Transverse colon (tissue), 4 donors: ENCODE data around the gene LRRC8C. TPM values are rescaled to one million over a fixed set of nuclear protein-coding genes. Genes with fewer than 3 reads are reported as not detected.

Source experiments
- DNase-seq: peaks from one replicate; pipeline ENCODE4 v3.0.0-alpha.2; 2019
- H3K27ac ChIP-seq, 4 donors: fragments of 200-600 bp; sonication (generic); 2 replicates each; pipeline ENCODE4 v1.5.1; 2016 to 2018; ENCODE audit warnings: inconsistent platforms in 4 of 4
- H3K27me3 ChIP-seq: fragments of 200-600 bp; sonication (generic); 2 replicates; pipeline ENCODE4 v1.5.1; 2017; ENCODE audit warnings: inconsistent platforms
- H3K36me3 ChIP-seq, 4 donors: fragments of 200-600 bp; sonication (generic); 2 replicates each; pipeline ENCODE4 v1.5.1; 2017 to 2019; ENCODE audit warnings: inconsistent platforms in 4 of 4
- H3K4me1 ChIP-seq, 4 donors: fragments of 200-600 bp; sonication (generic); 2 replicates each; pipeline ENCODE4 v1.5.1; 2017 to 2020; ENCODE audit warnings: inconsistent platforms in 4 of 4
- H3K4me3 ChIP-seq, 4 donors: fragments of 200-600 bp; sonication (generic); 1 replicate in 1 of 4; 2 replicates in 3 of 4; pipeline versions ENCODE4 v1.5.1 to v1.6.1; 2017 to 2019; ENCODE audit warnings: inconsistent platforms in 4 of 4
- H3K9me3 ChIP-seq, 2 donors: fragments of 200-600 bp; sonication (generic); 2 replicates each; pipeline ENCODE4 v1.5.1; 2017 to 2019; ENCODE audit warnings: inconsistent platforms in 2 of 2
- EP300 ChIP-seq: sonication (generic); formaldehyde crosslinking; IDR thresholded peaks from one replicate; pipeline ENCODE4 v1.6.1; 2017; ENCODE audit warnings: antibody characterized with exemption, low read depth
- POLR2A ChIP-seq: fragments of 450-650 bp; IDR thresholded peaks from one replicate; pipeline ENCODE4 v1.6.1; 2016; ENCODE audit warnings: antibody characterized with exemption, mild to moderate bottlenecking, moderate library complexity
- POLR2AphosphoS5 ChIP-seq, 3 donors: sonication (generic); formaldehyde crosslinking; IDR thresholded peaks; one replicate each; pipeline ENCODE4 v1.6.1; 2016; ENCODE audit warnings: antibody characterized with exemption in 3 of 3
- WGBS, 2 donors: methylation state at CpG; one replicate each; pipeline ENCODE4 v1.1.5; 2018; ENCODE audit warnings: low coverage in 1 of 2; 5-methylcytosine and 5-hydroxymethylcytosine counted together
- in situ Hi-C, 4 donors: fragments of 200-750 bp; cut with MboI; loops; one replicate each; pipeline versions ENCODE4 v1.15.0 to v1.15.1; 2017; ENCODE audit warnings: low sequenced_read_pairs in 3 of 4, low pct_ligation_motif_present in 1 of 4, low pct_unique_long_range_greater_than_20kb in 1 of 4
- intact Hi-C: fragments of 100-400 bp; cut with DNase I; formaldehyde crosslinking; loops from one replicate; pipeline ENCODE4 v1.15.1; 2023; ENCODE audit warnings: low total_unique reads
- total RNA-seq, 4 donors: library from RNA; depleted of rRNA; stranded (reverse); fragments of >200 nt; gene quantifications; one replicate each; pipeline ENCODE4 v1.1.0, GENCODE V29; 2016
- TF ChIP-seq, protein P1 (sequence below), 5 experiments: fragments of 200-600 bp in 3 of 5; fragments of 450-650 bp in 2 of 5; sonication (generic) in 3 of 5; IDR thresholded peaks; 1 replicate in 2 of 5; 2 replicates in 3 of 5; pipeline ENCODE4 v1.5.1; 2016 to 2017; ENCODE audit warnings: antibody characterized with exemption in 5 of 5, inconsistent platforms in 3 of 5, mild to moderate bottlenecking in 2 of 5, moderate library complexity in 1 of 5

LRRC8C gene
- total RNA-seq, 4 donors from 2014 or later: 2.4 to 4.4 (median 2.7) TPM

DNA sequence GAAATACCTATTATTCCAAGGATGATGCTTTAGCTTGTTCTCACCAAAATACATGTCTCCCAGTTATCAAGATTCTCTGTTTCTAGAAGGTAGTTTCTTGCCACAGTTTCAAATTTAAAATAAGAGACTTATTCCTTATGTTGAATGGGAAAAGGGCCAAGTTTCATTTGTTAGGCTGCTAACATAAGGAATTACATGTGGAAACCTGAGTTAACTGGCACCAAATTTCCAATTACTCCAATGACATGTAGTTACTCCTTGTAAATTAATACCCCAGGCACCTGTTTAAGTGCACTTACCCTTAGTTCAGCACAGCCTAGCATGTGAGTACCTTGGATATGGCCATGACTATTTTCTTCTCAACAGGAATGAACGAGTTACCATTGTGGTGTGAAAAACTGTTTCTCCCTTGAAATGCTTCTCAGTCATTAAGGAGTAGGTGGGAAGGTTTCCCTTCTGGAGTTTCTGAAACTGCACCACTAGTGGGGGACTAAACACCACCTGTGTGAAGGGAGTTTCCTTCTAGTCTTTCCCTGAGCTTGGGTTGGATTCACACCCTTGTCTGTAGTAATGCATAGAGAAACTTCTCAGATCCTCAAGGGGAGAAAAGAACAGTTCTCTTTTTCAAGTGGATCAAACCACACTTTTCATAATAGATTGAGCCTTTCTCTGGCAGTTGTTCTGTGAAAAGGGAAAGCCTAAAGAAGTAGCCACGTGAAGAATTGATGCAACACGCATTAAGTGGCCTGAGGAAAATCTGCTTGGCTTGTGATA, 32.3 kb upstream of the LRRC8C start:
- intact Hi-C loops: loop anchor here (10.0 kb wide), 1 partner anchor 116 kb away; no protein-coding TSS in a partner anchor
- in situ Hi-C loops: loop anchor here in 1 of 4 donors (10.0 kb wide), 1 partner anchor 126 kb away; no protein-coding TSS in a partner anchor
- no peaks in the 10 kb centered on the region for H3K27me3 ChIP-seq
- no peaks in the 10 kb centered on the region for H3K36me3 ChIP-seq
- H3K27ac ChIP-seq: no peak overlapping the region
- 83 to 87% methylated on average over 2 to 3 of the region's 3 CpGs for WGBS, 2 donors
- H3K9me3 ChIP-seq: no peaks in the 10 kb centered on the region
- TF ChIP-seq POLR2A: no peak
- TF ChIP-seq POLR2AphosphoS5 (IDR thresholded peaks at IDR 0.05): no peak
- TF ChIP-seq, protein P1, sequence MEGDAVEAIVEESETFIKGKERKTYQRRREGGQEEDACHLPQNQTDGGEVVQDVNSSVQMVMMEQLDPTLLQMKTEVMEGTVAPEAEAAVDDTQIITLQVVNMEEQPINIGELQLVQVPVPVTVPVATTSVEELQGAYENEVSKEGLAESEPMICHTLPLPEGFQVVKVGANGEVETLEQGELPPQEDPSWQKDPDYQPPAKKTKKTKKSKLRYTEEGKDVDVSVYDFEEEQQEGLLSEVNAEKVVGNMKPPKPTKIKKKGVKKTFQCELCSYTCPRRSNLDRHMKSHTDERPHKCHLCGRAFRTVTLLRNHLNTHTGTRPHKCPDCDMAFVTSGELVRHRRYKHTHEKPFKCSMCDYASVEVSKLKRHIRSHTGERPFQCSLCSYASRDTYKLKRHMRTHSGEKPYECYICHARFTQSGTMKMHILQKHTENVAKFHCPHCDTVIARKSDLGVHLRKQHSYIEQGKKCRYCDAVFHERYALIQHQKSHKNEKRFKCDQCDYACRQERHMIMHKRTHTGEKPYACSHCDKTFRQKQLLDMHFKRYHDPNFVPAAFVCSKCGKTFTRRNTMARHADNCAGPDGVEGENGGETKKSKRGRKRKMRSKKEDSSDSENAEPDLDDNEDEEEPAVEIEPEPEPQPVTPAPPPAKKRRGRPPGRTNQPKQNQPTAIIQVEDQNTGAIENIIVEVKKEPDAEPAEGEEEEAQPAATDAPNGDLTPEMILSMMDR (IDR thresholded peaks at IDR 0.05): no peak
- TF ChIP-seq EP300: no peak
- no peak overlapping the region for H3K4me3 ChIP-seq
- no peaks in the 10 kb centered on the region for H3K4me1 ChIP-seq
- no peak for DNase-seq

DNA sequence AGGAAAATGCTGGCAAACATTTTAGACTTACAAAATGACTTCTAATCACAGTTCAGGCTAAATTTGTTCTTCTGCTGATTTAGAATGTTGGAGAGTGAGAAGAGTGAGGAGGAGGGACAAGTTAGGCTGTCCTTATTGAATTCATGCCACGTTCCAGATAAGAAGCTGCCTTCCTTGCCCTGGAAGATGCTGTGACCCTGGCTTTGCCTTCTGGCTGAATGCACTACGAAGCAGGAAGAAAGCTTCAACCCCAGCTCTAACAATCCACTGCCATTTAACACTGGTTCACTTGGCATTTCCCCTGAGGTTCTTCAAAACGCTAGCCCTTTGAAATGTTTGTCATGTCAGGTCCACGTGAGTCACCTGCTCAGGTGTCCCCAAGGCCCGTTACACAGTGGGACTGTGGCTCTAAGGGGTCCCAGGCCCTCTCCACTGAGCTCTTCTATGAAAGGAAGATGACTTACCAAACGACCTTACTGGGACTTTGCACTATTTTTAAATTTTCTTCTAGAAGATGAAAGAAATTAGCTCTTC, 30.0 kb upstream of the LRRC8C start:
- intact Hi-C loops (loop anchor here (10.0 kb wide), 1 partner anchor 118 kb away; no protein-coding TSS in a partner anchor), in situ Hi-C loops (loop anchor here in 1 of 4 donors (10.0 kb wide), 1 partner anchor 128 kb away; no protein-coding TSS in a partner anchor)
- no peak overlapping the region for H3K4me3 ChIP-seq
- TF ChIP-seq, protein P1 (IDR thresholded peaks at IDR 0.05): no peak
- no peak for TF ChIP-seq POLR2A
- no peak overlapping the region for H3K27ac ChIP-seq
- no peaks in the 10 kb centered on the region for H3K4me1 ChIP-seq
- no peaks in the 10 kb centered on the region for H3K27me3 ChIP-seq
- H3K36me3 ChIP-seq: no peaks in the 10 kb centered on the region
- 71 to 76% methylated on average over 3 to 6 of the region's 6 CpGs for WGBS, 2 donors
- DNase-seq: no peak
- H3K9me3 ChIP-seq: no peaks in the 10 kb centered on the region

DNA sequence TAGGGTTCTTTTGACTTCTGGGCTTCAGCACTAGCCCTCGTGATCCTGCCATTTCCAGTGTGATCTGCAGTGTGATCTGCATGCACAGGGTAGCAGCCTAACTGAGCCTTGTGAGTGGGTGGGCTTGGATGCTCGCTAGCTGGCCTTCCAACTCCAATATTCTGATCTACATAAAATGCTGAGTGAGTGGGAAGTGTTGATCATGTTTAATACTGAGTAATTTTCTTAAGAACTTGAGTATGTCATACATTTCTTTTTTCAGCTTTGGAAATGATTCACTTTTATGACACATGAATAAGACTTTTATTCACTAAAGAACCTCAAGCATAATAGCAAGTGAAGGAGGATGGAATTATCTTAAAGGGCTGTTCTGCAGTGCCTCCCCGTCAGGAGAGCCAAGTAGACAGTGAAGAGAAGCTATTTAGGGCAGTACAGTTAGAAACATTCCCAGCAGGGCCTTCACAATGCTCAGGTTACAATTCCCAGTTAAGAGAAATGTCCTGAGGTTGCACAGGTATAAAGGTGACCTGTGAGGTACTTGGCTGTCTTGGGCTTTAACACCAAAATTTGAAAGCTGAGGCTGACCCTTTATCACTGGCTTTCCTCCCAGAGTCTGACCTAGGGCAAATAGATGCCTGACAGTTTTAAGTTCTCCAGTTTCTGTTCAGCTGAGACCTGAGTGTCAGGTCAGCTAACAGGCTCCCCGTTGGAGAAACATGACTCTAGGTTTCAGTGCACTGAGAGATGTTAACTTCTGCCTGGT, 29.1 kb upstream of the LRRC8C start:
- no peak overlapping the region for H3K27ac ChIP-seq
- 34 to 68% methylated on average over 2 to 4 of the region's 4 CpGs for WGBS, 2 donors
- H3K9me3 ChIP-seq: no peaks in the 10 kb centered on the region
- no peaks in the 10 kb centered on the region for H3K4me1 ChIP-seq
- TF ChIP-seq EP300: no peak
- no peak for TF ChIP-seq POLR2AphosphoS5 (IDR thresholded peaks at IDR 0.05)
- TF ChIP-seq, protein P1 (IDR thresholded peaks at IDR 0.05): no peak
- TF ChIP-seq POLR2A: no peak
- DNase-seq: no peak
- H3K4me3 ChIP-seq: no peak overlapping the region
- intact Hi-C loops: loop anchor here (10.0 kb wide), 1 partner anchor 119 kb away; no protein-coding TSS in a partner anchor
- in situ Hi-C loops: loop anchor here in 1 of 4 donors (10.0 kb wide), 1 partner anchor 129 kb away; no protein-coding TSS in a partner anchor
- H3K36me3 ChIP-seq: no peaks in the 10 kb centered on the region
- H3K27me3 ChIP-seq: no peaks in the 10 kb centered on the region

DNA sequence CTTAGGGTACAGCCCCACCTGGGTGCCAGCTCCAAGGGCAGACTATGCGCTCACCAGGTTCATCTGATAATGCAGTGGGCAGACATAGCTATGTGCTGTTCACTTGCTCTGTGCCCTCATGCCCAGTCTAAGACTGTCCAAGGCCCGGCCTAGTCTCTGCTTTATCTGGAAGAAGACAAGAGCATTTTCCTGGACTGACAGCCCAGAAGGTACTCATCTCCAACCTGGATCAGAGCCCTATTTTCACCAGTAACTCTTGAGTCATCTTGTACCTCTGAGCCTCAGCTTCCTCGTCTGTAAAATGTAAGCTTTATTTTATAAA, 28.5 kb upstream of the LRRC8C start:
- H3K27ac ChIP-seq: no peak overlapping the region
- no peaks in the 10 kb centered on the region for H3K27me3 ChIP-seq
- H3K4me3 ChIP-seq: no peak overlapping the region
- intact Hi-C loops (loop anchor here (10.0 kb wide), 1 partner anchor 120 kb away; no protein-coding TSS in a partner anchor), in situ Hi-C loops (loop anchor here in 1 of 4 donors (10.0 kb wide), 1 partner anchor 130 kb away; no protein-coding TSS in a partner anchor)
- H3K4me1 ChIP-seq: no peaks in the 10 kb centered on the region
- H3K36me3 ChIP-seq: no peaks in the 10 kb centered on the region
- 86 to 100% methylated on average over 1 to 3 of the region's 3 CpGs for WGBS, 2 donors
- no peaks in the 10 kb centered on the region for H3K9me3 ChIP-seq
- TF ChIP-seq EP300 (no peak), POLR2AphosphoS5 (IDR thresholded peaks at IDR 0.05) (no peak), POLR2A (no peak)
- TF ChIP-seq, protein P1 (IDR thresholded peaks at IDR 0.05): no peak
- DNase-seq: no peak
